Keratinocyte (primary cell): ENCODE measurements around the gene RAB21. TPM values are rescaled to one million over a fixed set of nuclear protein-coding genes. Genes with fewer than 3 reads are reported as not detected.

Experiments
- DNase-seq: peaks from one replicate; pipeline ENCODE4 v3.0.0-alpha.2; 2011; ENCODE audit warnings: low read depth, missing footprints, low spot score
- FAIRE-seq: peaks from 2 replicates; lab custom pipeline; 2011; peaks lifted over from hg19 to GRCh38; lab: Jason Lieb, UNC
- H2AFZ ChIP-seq: 2 replicates; pipeline ENCODE4 v1.6.0; 2012; ENCODE audit warnings: low read length, control low read depth, inconsistent platforms; ENCODE audit not compliant: control insufficient read depth
- H3K27ac ChIP-seq: 2 replicates; pipeline ENCODE4 v1.5.1; 2011; ENCODE audit warnings: low read length; ENCODE audit not compliant: control insufficient read depth, insufficient read depth
- H3K27me3 ChIP-seq: 3 replicates; pipeline ENCODE4 v1.6.0; 2011; ENCODE audit warnings: low read length; ENCODE audit not compliant: control insufficient read depth, insufficient read depth; ENCODE audit errors: extremely low read depth
- H3K36me3 ChIP-seq, 2 experiments: 2 replicates in 1 of 2; 3 replicates in 1 of 2; pipeline ENCODE4 v1.5.1; 2011; ENCODE audit warnings: low read length in 2 of 2, mild to moderate bottlenecking in 1 of 2; ENCODE audit not compliant: control insufficient read depth in 2 of 2, insufficient read depth in 2 of 2; ENCODE audit errors: extremely low read depth in 1 of 2
- H3K4me1 ChIP-seq: 3 replicates; pipeline ENCODE4 v1.5.1; 2011; ENCODE audit warnings: low read length; ENCODE audit not compliant: control insufficient read depth, insufficient read depth; ENCODE audit errors: extremely low read depth
- H3K4me2 ChIP-seq: 3 replicates; pipeline ENCODE4 v1.6.0; 2011; ENCODE audit warnings: low read depth, low read length; ENCODE audit not compliant: control insufficient read depth, insufficient read depth; ENCODE audit errors: extremely low read depth
- H3K4me3 ChIP-seq, 3 experiments: fragments of 200-600 bp in 1 of 3; sonication (generic) in 1 of 3; 2 replicates in 2 of 3; 3 replicates in 1 of 3; pipeline ENCODE4 v1.5.1; 2011 to 2016; ENCODE audit warnings: low read length in 3 of 3, mild to moderate bottlenecking in 3 of 3, control low read depth in 2 of 3, inconsistent platforms in 1 of 3, low read depth in 1 of 3, mixed read lengths in 1 of 3, mixed run types in 1 of 3, moderate library complexity in 1 of 3; ENCODE audit not compliant: control insufficient read depth in 2 of 3, insufficient read depth in 2 of 3; ENCODE audit errors: extremely low read depth in 1 of 3
- H3K79me2 ChIP-seq: 2 replicates; pipeline ENCODE4 v1.6.0; 2012; ENCODE audit warnings: low read length; ENCODE audit not compliant: control insufficient read depth, insufficient read depth
- H3K9ac ChIP-seq: 3 replicates; pipeline ENCODE4 v1.6.0; 2011; ENCODE audit warnings: low read length; ENCODE audit not compliant: control insufficient read depth, insufficient read depth; ENCODE audit errors: extremely low read depth
- H3K9me1 ChIP-seq: 3 replicates; pipeline ENCODE4 v1.6.0; 2011; ENCODE audit warnings: low read length; ENCODE audit not compliant: control insufficient read depth, insufficient read depth; ENCODE audit errors: extremely low read depth
- H3K9me3 ChIP-seq: 2 replicates; pipeline ENCODE4 v1.5.1; 2012; ENCODE audit warnings: low read depth, low read length; ENCODE audit not compliant: control insufficient read depth
- H4K20me1 ChIP-seq: 3 replicates; pipeline ENCODE4 v1.6.0; 2011; ENCODE audit warnings: low read length; ENCODE audit not compliant: control insufficient read depth, insufficient read depth; ENCODE audit errors: extremely low read depth
- CTCF ChIP-seq, 3 experiments: IDR thresholded peaks in 1 of 3; conservative IDR thresholded peaks in 1 of 3; optimal IDR thresholded peaks in 1 of 3; 2 replicates in 2 of 3; 3 replicates in 1 of 3; pipeline versions ENCODE3 to v1.5.1; 2011; ENCODE audit warnings: low read length in 3 of 3, mild to moderate bottlenecking in 3 of 3, moderate library complexity in 2 of 3, control low read depth in 1 of 3, inconsistent platforms in 1 of 3; ENCODE audit not compliant: insufficient read depth in 2 of 3; ENCODE audit errors: extremely low read depth in 1 of 3
- EZH2 ChIP-seq: IDR thresholded peaks from one replicate; pipeline ENCODE4 v1.6.1; 2012; ENCODE audit warnings: inconsistent platforms, mild to moderate bottlenecking, low read length, moderate library complexity
- dilution Hi-C: fragments of 300-500 bp; cut with MboI; formaldehyde crosslinking; loops from one replicate; pipeline ENCODE4 v1.7.0; 2020; ENCODE audit warnings: low sequenced_read_pairs; ENCODE audit not compliant: extremely low pct_ligation_motif_present
- polyA plus RNA-seq, 5 experiments: library from polyadenylated mRNA; depleted of rRNA in 3 of 5; stranded (reverse) in 3 of 5; stranded (forward) in 1 of 5; unstranded in 1 of 5; fragments of >200 nt; gene quantifications; 1 replicate in 1 of 5; 2 replicates in 3 of 5; 3 replicates in 1 of 5; pipeline versions ENCODE4 v1.2.1 to v1.2.3, GENCODE V29; 2011 to 2012; ENCODE audit warnings: missing spikeins in 2 of 5, low read depth in 1 of 5, low replicate concordance in 1 of 5

Gene RAB21
- polyA plus RNA-seq, 1 donor (not counting 4 experiments of a cell fraction or from before 2014, with no cell fraction given): 21.9 TPM

GRCh38 chr12:71799106-71799505 lies 44.4 kb downstream of the RAB21 start:
- no peaks in the 10 kb centered on the region for H3K9me1 ChIP-seq
- no peaks in the 10 kb centered on the region for H4K20me1 ChIP-seq
- TF ChIP-seq EZH2: no peak
- TF ChIP-seq CTCF (optimal IDR thresholded peaks at IDR 0.05 in 1 of 3, IDR thresholded peaks at IDR 0.05 in 1 of 3, conservative IDR thresholded peaks at IDR 0.05 in 1 of 3; ENCODE audit: extremely low read depth in 1 of 3, insufficient read depth in 2 of 3, low read length in 3 of 3): no peak
- no peaks in the 10 kb centered on the region for H3K36me3 ChIP-seq
- H2AFZ ChIP-seq: no peak overlapping the region
- dilution Hi-C loops: no loop called here
- no peaks in the 10 kb centered on the region for H3K27me3 ChIP-seq
- no peaks in the 10 kb centered on the region for H3K9me3 ChIP-seq
- H3K9ac ChIP-seq: no peak overlapping the region
- no peaks in the 10 kb centered on the region for H3K4me1 ChIP-seq
- H3K79me2 ChIP-seq: no peaks in the 10 kb centered on the region
- no peak overlapping the region for H3K4me2 ChIP-seq
- no peak overlapping the region for H3K27ac ChIP-seq
- DNase-seq: no peak
- no peak for FAIRE-seq
- no peak overlapping the region for H3K4me3 ChIP-seq

GRCh38 chr12:71800177-71800576 lies 45.5 kb downstream of the RAB21 start:
- no peaks in the 10 kb centered on the region for H3K27me3 ChIP-seq
- no peak for TF ChIP-seq EZH2
- H3K79me2 ChIP-seq: no peaks in the 10 kb centered on the region
- H4K20me1 ChIP-seq: no peaks in the 10 kb centered on the region
- no peak overlapping the region for H3K4me2 ChIP-seq
- no peak overlapping the region for H3K9ac ChIP-seq
- no peak overlapping the region for H3K4me3 ChIP-seq
- H3K27ac ChIP-seq: no peak overlapping the region
- H2AFZ ChIP-seq: no peak overlapping the region
- dilution Hi-C loops: no loop called here
- FAIRE-seq (no peak), DNase-seq (no peak)
- no peaks in the 10 kb centered on the region for H3K9me1 ChIP-seq
- no peaks in the 10 kb centered on the region for H3K36me3 ChIP-seq
- no peaks in the 10 kb centered on the region for H3K4me1 ChIP-seq
- no peaks in the 10 kb centered on the region for H3K9me3 ChIP-seq

GRCh38 chr12:71804505-71804904 lies 49.8 kb downstream of the RAB21 start:
- Histone ChIP-seq H3K4me2 (no peak overlapping the region), H3K27ac (no peak overlapping the region), H3K9ac (no peak overlapping the region), H3K4me1 (no peaks in the 10 kb centered on the region), H2AFZ (no peak overlapping the region), H3K9me3 (no peaks in the 10 kb centered on the region), H3K9me1 (no peaks in the 10 kb centered on the region), H4K20me1 (no peaks in the 10 kb centered on the region), H3K79me2 (no peaks in the 10 kb centered on the region), H3K36me3 (no peaks in the 10 kb centered on the region), H3K27me3 (no peaks in the 10 kb centered on the region), H3K4me3 (no peak overlapping the region)
- FAIRE-seq (no peak), DNase-seq (no peak)
- TF ChIP-seq CTCF (optimal IDR thresholded peaks at IDR 0.05 in 1 of 3, IDR thresholded peaks at IDR 0.05 in 1 of 3, conservative IDR thresholded peaks at IDR 0.05 in 1 of 3; ENCODE audit: extremely low read depth in 1 of 3, insufficient read depth in 2 of 3, low read length in 3 of 3) (no peak), EZH2 (no peak)
- dilution Hi-C loops: no loop called here
